Measurements from ENCODE around the gene ZNF564.

GRCh38 chr19:12494260-12494860 lies 56.9 kb downstream of the ZNF564 start:
- TF ChIP-seq CTCF (IDR thresholded peaks at IDR 0.05; ENCODE audit: extremely low read depth in 1 of 2, insufficient read depth in 1 of 2, low read depth in 1 of 2, low read length in 2 of 2): no peak
- TF ChIP-seq EZH2 (IDR thresholded peaks at IDR 0.05; ENCODE audit: borderline replicate concordance, low read depth, low read length, severe bottlenecking): no peak
- no peak for TF ChIP-seq POLR2A (IDR thresholded peaks at IDR 0.05; ENCODE audit: low read depth, low read length)
- TF ChIP-seq GATA2 (IDR thresholded peaks at IDR 0.05; ENCODE audit: insufficient read depth, insufficient read length, low read depth, low read length): no peak
- TF ChIP-seq MAX (IDR thresholded peaks at IDR 0.05; ENCODE audit: insufficient read depth, insufficient read length): no peak
- TF ChIP-seq POLR2AphosphoS5 (IDR thresholded peaks at IDR 0.05; ENCODE audit: insufficient read depth, low read depth, low read length): no peak
- no peak for TF ChIP-seq JUN (IDR thresholded peaks at IDR 0.05; ENCODE audit: borderline replicate concordance, insufficient read depth, insufficient read length, low read depth)

Data from endothelial cell of umbilical vein (primary cell).